ENCODE measurements around the gene NRXN2.
"Not testable (repeated sequence)": the region's sequence is repeated elsewhere in the genome, so short reads cannot be mapped to it uniquely, and the experiment has no call there.

Gene NRXN2

DNA sequence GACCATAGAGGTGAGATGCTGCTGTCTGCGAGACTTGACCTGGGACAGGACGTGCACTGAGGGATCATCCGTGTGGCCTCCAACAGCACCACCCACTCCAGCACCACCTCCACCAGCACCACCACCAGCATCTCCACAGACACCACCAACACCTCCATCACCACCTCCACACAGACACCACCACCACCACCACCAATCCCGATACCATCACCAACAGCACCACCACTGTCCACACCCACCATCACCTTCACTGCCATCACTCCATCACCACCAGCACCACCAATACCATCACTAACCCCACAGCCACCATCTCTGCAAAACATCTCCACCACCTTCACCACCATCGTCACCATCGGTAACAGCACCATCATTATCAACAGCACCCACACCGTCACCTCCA lies 158.6 kb downstream of the NRXN2 start:
- no peak for DNase-seq (ENCODE audit: extremely low read depth, low read depth)
- TF ChIP-seq, protein P1, sequence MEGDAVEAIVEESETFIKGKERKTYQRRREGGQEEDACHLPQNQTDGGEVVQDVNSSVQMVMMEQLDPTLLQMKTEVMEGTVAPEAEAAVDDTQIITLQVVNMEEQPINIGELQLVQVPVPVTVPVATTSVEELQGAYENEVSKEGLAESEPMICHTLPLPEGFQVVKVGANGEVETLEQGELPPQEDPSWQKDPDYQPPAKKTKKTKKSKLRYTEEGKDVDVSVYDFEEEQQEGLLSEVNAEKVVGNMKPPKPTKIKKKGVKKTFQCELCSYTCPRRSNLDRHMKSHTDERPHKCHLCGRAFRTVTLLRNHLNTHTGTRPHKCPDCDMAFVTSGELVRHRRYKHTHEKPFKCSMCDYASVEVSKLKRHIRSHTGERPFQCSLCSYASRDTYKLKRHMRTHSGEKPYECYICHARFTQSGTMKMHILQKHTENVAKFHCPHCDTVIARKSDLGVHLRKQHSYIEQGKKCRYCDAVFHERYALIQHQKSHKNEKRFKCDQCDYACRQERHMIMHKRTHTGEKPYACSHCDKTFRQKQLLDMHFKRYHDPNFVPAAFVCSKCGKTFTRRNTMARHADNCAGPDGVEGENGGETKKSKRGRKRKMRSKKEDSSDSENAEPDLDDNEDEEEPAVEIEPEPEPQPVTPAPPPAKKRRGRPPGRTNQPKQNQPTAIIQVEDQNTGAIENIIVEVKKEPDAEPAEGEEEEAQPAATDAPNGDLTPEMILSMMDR (IDR thresholded peaks at IDR 0.05; ENCODE audit: low read depth, low read length, missing control alignments): no peak
- H3K4me3 ChIP-seq (replicated peaks; ENCODE audit: low read depth, low read length): no peak overlapping the region

DNA sequence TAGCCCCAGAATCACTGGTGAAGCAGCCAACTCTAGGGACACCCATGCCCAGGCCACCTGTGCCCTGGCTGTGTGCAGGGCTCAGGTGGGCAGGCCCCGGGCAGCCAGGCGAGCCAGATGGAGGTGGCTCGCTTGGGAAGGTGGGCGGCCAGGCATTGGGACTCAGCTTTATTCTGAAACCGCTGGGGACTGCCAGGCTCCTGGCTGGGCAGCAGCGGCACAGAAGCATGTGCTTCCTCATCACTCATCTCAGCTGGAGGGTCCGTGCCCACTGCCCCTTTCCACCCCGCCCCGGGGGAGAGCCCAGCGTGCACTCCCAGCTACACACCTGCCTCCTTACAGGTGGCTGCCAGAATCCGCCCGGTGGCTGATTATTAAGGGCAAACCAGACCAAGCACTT lies 159.0 kb downstream of the NRXN2 start:
- DNase-seq (ENCODE audit: extremely low read depth, low read depth): no peak
- no peak overlapping the region for H3K4me3 ChIP-seq (replicated peaks; ENCODE audit: low read depth, low read length)
- TF ChIP-seq, protein P1 (IDR thresholded peaks at IDR 0.05; ENCODE audit: low read depth, low read length, missing control alignments): no peak

DNA sequence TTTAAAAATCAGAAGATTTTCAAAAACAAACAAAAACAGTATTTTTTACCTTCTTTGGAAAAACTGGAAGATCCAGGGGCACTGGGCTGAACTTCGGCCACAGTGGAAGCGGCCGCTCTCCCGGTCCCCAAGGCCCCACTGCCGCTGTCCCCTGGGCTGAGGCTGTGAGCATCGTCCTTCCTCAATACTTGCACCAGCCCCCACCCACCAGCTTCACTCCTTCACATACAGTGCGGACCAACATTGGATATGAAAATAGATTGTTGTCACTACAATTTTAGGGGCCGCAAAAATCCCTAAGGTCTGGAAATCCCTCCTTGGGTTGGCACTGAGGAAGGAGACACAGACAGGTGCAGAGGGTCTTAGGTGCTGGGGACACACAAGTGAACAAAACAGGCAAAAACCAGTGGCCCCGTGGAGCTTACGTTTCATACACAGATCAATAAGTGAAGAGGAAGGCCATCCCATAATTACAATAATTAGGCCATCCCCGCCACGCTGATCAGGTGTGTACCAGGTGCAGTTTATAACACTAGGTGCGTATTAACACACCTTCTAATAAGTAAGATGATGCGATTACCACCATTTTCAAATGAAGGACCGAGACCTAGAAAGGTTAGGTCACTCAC lies 160.2 kb downstream of the NRXN2 start:
- TF ChIP-seq, protein P1 (IDR thresholded peaks at IDR 0.05; ENCODE audit: low read depth, low read length, missing control alignments): no peak
- no peak for DNase-seq (ENCODE audit: extremely low read depth, low read depth)
- no peak overlapping the region for H3K4me3 ChIP-seq (replicated peaks; ENCODE audit: low read depth, low read length)

DNA sequence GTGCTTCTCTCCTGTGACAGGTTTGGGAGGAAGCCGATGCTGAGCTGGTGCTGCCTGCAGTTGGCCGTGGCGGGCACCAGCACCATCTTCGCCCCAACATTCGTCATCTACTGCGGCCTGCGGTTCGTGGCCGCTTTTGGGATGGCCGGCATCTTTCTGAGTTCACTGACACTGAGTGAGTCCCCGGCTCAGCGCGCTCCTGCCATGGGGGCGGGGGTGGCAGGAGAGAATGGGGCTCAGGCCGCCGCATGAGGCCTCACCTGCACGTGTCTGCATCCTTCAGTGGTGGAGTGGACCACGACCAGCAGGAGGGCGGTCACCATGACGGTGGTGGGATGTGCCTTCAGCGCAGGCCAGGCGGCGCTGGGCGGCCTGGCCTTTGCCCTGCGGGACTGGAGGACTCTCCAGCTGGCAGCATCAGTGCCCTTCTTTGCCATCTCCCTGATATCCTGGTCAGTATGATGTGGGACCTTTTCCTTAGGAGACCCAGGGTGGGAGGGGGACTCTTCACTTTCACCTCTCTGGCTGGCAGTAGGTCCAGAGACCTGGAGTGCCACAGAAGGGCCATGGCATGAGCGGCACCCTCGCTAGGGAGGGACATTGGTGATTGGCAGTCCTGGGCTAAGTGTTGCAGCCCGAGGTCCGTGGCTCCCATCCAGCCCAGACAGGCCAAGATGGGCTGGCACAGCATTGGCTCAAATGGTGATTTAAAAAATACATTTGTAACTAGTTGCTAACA lies 160.8 kb downstream of the NRXN2 start:
- H3K4me3 ChIP-seq (replicated peaks; ENCODE audit: low read depth, low read length): no peak overlapping the region
- DNase-seq (ENCODE audit: extremely low read depth, low read depth): no peak
- TF ChIP-seq, protein P1 (IDR thresholded peaks at IDR 0.05; ENCODE audit: low read depth, low read length, missing control alignments): no peak

DNA sequence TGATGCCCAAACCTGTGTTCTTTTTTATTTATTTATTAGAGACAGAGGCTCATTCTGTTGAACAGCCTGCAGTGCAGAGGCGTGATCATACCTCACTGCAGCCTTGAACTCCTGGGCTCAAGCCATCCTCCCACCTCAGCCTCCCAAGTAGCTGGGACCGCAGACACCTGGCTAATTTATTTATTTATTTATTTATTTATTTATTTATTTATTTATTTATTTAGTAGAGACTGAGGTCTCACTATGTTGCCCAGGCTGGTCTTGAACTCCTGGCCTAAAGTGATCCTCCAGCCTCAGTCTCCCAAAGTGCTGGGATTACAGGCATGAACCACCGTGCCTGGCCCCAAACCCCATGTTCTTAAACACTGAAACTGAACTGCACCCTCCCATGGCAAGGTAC lies 161.6 kb downstream of the NRXN2 start:
- not testable (repeated sequence) for H3K4me3 ChIP-seq (replicated peaks; ENCODE audit: low read depth, low read length); DNase-seq (ENCODE audit: extremely low read depth, low read depth)

DNA sequence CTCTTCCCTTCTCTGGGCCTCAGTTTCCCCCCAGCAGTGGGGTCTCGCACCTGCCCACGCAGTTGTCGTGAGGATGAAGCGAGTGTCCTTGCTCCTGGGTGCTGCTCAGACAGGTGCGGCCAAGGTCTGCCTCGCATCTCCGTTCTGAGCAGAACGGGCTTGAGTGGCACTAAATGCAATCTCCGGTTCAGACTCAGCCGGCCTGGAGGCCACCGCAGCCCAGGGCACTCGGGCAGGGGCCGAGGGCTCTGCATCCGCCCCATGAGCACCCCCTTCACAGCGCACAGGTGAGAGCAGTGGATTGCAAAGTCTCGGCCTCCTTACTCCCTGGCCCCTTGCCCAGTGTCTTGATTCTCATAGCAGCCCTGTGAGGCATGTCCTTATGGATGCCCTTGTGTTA lies 162.1 kb downstream of the NRXN2 start:
- no peak overlapping the region for H3K4me3 ChIP-seq (replicated peaks; ENCODE audit: low read depth, low read length)
- TF ChIP-seq, protein P1 (IDR thresholded peaks at IDR 0.05; ENCODE audit: low read depth, low read length, missing control alignments): no peak
- no peak for DNase-seq (ENCODE audit: extremely low read depth, low read depth)

DNA sequence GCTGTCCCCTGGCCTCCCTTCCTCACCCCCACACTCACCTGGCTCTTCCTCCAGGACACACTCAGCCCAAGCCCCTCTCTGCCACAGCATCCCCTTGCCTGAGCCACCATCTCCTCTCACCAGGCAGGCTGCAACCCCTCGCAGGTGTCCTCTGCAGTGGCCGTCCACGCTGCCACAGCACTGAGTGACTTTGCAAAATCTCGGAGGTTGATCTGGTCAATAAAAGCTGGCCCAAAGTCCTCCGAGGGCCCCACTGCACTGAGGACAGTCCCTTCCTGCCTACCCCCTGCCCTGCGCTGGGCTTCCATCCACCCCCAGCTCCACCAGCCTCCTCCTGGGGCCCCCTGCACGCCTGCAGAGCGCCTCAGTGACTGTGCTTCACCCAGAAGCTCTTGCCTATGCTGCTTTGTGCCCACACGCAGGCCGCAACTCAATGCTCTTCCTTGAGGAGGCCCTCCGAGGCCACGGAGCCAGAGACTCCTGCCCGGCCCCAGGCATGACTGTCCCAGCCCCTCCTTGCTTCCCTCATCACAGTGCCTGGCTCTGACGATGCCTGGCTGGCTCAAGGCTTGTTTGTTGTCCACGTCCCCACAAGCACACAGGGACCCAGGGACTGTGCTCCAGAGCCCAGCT lies 162.7 kb downstream of the NRXN2 start:
- TF ChIP-seq, protein P1 (IDR thresholded peaks at IDR 0.05; ENCODE audit: low read depth, low read length, missing control alignments): no peak
- no peak for DNase-seq (ENCODE audit: extremely low read depth, low read depth)
- H3K4me3 ChIP-seq (replicated peaks; ENCODE audit: low read depth, low read length): no peak overlapping the region

Data from HFF-Myc (cell line).